NCI-H146 treated with DMSO at 0.1 percent for 48 hours (cell line): ENCODE results near the gene CCNYL1.

ENCODE experiments used
- DNase-seq: peaks from one replicate; lab custom pipeline; 2025; ENCODE audit not compliant: unreplicated experiment; lab: John Stamatoyannopoulos, UW

CCNYL1 gene

GRCh38 chr2:207787017-207787416, 75.6 kb downstream of the CCNYL1 start:
- no peak for DNase-seq

DNA sequence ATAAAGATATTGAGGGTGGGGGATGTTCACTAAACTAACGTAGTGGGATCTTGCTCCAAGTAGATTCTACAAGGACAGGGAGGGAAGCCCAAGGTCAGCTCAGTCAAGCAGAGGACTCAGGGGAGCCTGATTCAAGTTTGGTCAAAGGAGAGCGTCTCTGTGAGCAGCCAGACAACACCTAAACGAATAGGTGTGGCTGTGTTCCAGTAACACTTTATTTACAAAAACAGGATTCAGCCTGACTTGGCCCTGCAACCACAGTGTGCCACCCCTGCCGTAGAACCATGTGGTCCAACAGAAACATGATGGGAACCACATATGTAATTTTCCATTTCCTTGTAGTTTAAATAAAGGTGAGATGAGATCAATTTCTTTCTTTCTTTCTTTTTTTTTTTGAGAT, 76.4 kb downstream of the CCNYL1 start:
- DNase-seq = no peak

DNA sequence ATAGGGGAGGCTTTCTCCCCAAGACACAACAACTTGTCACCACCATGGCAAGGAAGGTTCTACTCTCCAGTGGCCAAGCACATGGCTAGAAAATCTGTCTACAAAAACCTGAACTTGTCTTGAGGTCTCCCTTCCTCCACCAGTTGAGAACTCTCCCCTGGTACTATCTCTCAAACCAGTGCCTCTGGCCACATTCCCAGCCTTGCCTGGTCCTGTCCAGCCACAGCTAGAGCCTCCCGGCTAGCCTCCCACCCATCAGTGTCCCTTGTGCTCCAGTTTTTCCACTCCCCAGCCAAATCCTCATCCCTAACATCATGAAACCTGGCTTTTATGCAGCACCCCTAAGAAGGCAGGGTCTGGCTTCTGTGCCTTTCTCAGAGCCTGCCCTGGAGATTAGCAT, 79.5 kb downstream of the CCNYL1 start:
- DNase-seq = no peak

- DNase-seq = no peak
These were observed 80.3 kb downstream of the CCNYL1 start for GRCh38 chr2:207791579-207792243.

DNA sequence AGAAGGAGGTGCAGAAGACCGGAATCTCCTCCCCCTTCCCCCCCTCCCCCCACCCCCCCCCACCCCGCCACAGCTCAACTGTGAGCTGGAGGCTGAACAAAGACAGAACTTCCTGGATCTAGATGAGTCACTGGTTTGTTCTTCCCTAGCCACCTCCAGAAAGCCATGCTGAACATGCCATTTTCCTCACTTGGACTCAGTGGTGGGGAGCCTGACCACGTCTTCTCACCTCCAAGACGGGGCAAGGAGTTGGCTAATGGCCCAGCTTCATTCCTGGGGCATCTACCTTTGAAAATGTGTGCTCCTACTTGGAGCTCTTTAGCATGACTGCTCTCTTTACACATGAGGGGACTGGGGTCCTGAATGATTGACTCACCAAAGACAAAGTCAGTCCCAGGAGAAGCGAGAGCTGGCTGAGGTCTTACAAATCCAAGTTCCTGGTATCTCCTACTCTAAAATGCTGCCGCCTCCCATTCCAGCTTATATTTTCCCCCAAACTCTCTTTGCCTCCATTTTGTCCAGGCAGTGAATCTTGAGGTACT, 80.9 kb downstream of the CCNYL1 start:
- no peak for DNase-seq

DNA sequence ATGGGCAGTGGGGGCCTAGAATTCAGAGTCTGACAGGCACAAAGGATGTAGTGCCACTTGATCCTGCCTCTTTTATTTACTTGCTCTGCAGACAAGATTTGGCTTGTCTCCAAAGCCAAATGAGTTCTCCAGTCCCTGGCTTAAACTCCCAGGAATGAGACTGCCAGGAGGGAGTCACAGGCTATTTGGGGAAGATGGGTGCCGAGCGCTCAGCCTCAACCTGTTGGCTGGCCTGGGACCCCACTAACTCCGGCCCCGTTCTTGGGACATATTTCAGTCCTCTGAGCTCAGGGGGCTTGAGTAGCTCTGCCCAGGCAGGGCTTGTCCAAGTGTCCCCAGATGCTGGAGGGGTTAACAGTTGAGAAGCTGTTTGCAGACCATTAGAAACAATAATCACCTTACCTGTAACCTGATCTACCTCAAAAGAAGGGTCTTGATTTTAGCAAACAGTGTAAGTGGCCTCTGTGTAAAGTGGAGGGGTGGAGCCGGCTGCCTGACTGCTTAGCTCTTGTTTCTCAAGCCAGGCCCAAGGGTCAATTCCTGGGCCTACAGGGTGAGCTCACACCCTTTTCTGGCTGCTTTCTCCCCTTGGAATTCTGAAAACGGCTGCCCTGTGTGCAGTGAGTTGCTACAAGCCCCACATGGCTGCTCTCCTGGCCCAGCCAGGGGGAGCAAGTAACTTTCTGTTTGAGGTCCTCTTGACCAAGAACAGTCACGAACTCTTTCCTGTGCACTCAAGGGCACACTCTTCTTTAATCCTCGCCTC, 85.3 kb downstream of the CCNYL1 start:
- peak; percentile 75 for DNase-seq

- peak; percentile 40 for DNase-seq
These were observed 89.8 kb downstream of the CCNYL1 start for GRCh38 chr2:207801259-207801658.

DNA sequence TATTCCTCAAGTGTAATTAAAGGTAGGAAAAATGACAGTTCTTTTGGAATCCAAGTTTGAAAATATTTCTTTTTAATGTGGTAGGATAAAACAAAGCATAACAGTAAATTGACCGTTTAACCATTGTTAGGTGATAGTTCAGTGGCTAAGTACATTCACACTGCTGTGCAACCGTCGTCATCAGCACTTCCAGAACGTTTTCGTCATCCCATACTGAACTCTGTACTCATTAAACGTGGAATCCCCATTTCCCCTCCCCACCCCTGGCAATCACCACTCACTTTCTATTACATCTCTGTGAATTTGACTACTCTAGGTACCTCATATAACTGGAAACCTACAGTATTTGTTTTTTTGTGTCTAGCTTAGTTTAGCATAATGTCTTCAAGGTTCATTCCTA, 91.2 kb downstream of the CCNYL1 start:
- no peak for DNase-seq
